CD4-positive, alpha-beta T cell (primary cell): ENCODE measurements around the gene ADGRA3. TPM values are rescaled to one million over a fixed set of nuclear protein-coding genes. Genes with fewer than 3 reads are reported as not detected.
A peak's percentile ranks its signal among the peaks of the same experiment; 100 is the strongest.

Source experiments
- ATAC-seq: fragments of 200-7000 bp; cut with Tn5 transposase; one replicate; pipeline ENCODE4 v1.10.0; 2022; ENCODE audit warnings: mild to moderate bottlenecking; ENCODE audit not compliant: poor library complexity
- CTCF ChIA-PET: fragments of 350-600 bp; sonication (Branson Sonifier 250); formaldehyde crosslinking; loops from one replicate; lab custom pipeline; 2021; ENCODE audit warnings: antibody characterized with exemption, inconsistent platforms; lab: Charles Lee
- POLR2A ChIA-PET: fragments of 350-600 bp; sonication (Branson Sonifier 250); formaldehyde crosslinking; loops from one replicate; lab custom pipeline; 2021; ENCODE audit warnings: antibody characterized with exemption, inconsistent platforms; lab: Charles Lee
- DNase-seq, 14 experiments: peaks; one replicate each; pipeline ENCODE4 v3.0.0-alpha.2; 2013 to 2020; ENCODE audit warnings: mixed read lengths in 2 of 14
- H3K27ac ChIP-seq, 2 donors: one replicate each; pipeline versions ENCODE4 v1.5.1 to v1.7.0; 2013; ENCODE audit warnings: low read length in 2 of 2, low read depth in 1 of 2, mild to moderate bottlenecking in 1 of 2
- H3K27me3 ChIP-seq, 2 experiments: 1 replicate in 1 of 2; 2 replicates in 1 of 2; pipeline versions ENCODE4 v1.6.1 to v1.7.0; 2013; ENCODE audit warnings: low read length in 2 of 2, control low read depth in 1 of 2, mild to moderate bottlenecking in 1 of 2, moderate library complexity in 1 of 2; ENCODE audit not compliant: insufficient read depth in 2 of 2, control insufficient read depth in 1 of 2
- H3K36me3 ChIP-seq: one replicate; pipeline ENCODE4 v1.6.1; 2013; ENCODE audit warnings: low read length, control low read depth; ENCODE audit not compliant: insufficient read depth
- H3K4me1 ChIP-seq: one replicate; pipeline ENCODE4 v1.6.1; 2013; ENCODE audit warnings: low read length, control low read depth; ENCODE audit not compliant: insufficient read depth
- H3K4me3 ChIP-seq: one replicate; pipeline ENCODE4 v1.5.1; 2013; ENCODE audit warnings: mild to moderate bottlenecking, low read length, moderate library complexity
- H3K9me3 ChIP-seq, 2 experiments: 1 replicate in 1 of 2; 2 replicates in 1 of 2; pipeline versions ENCODE4 v1.6.1 to v1.7.0; 2013; ENCODE audit warnings: low read length in 2 of 2, mild to moderate bottlenecking in 2 of 2, control low read depth in 1 of 2, moderate library complexity in 1 of 2; ENCODE audit not compliant: control insufficient read depth in 1 of 2, insufficient read depth in 1 of 2
- H3K27ac Mint-ChIP-seq: one replicate; pipeline ENCODE4 v1.8.0; 2020; ENCODE audit warnings: mixed read lengths
- H3K27me3 Mint-ChIP-seq: one replicate; pipeline ENCODE4 v1.8.0; 2021; ENCODE audit warnings: mixed read lengths
- H3K36me3 Mint-ChIP-seq: one replicate; pipeline ENCODE4 v1.8.0; 2021; ENCODE audit warnings: low read depth, mixed read lengths
- H3K4me1 Mint-ChIP-seq: one replicate; pipeline ENCODE4 v1.8.0; 2021; ENCODE audit warnings: low read depth, mixed read lengths
- H3K4me3 Mint-ChIP-seq: one replicate; pipeline ENCODE4 v1.8.0; 2020; ENCODE audit warnings: mild to moderate bottlenecking, mixed read lengths
- H3K9me3 Mint-ChIP-seq: one replicate; pipeline ENCODE4 v1.8.0; 2020; ENCODE audit warnings: mixed read lengths
- intact Hi-C, 2 experiments: fragments of 100-400 bp; cut with DNase I in 1 of 2; cut with micrococcal nuclease in 1 of 2; formaldehyde crosslinking; loops; one replicate each; pipeline versions ENCODE4 v1.15.1 to v1.9.0; 2023 to 2025; cut with DNase I, micrococcal nuclease
- total RNA-seq, 174 experiments: library from RNA in 2 of 174; stranded (reverse) in 2 of 174; gene quantifications; one replicate each; pipeline ENCODE4 v1.2.3 and lab custom pipeline; 2021 to 2026
- TF ChIP-seq, protein P1 (sequence below): fragments of 200-600 bp; IDR thresholded peaks from one replicate; pipeline ENCODE4 v1.8.0; 2022; ENCODE audit warnings: antibody characterized with exemption, mild to moderate bottlenecking

Gene ADGRA3
- total RNA-seq, 2 experiments from 2014 or later, result 2.2 to 3.1 TPM

DNA sequence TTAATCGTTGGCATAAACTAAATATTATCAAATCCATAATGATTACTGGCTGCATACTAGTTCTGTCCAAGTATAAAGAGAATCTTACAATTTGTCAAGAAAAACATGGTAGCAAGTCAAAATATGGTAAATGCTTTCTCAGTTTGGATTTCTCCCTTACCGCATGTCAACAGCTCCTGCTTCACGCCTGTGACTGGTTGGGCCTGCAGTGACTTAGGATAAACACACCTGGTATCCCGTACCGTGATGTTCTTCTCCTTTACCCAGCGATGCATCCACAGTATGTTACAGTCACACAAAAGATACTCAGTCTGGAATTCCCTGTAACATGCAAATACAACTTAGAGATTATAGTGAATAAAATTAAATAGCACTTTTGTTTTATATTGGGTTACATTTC, 71.1 kb downstream of the ADGRA3 start:
- ChIA-PET CTCF (no interaction called here), POLR2A (no interaction called here)
- DNase-seq (no peak), ATAC-seq (no peak)
- Histone ChIP-seq H3K4me1 (no peaks in the 10 kb centered on the region), H3K27ac (no peak overlapping the region), H3K9me3 (no peaks in the 10 kb centered on the region), H3K4me3 (no peak overlapping the region), H3K36me3 (no peaks in the 10 kb centered on the region), H3K27me3 (no peaks in the 10 kb centered on the region)
- Mint-ChIP-seq H3K27me3 (no peaks in the 10 kb centered on the region), H3K4me3 (peak overlapping the region; percentile 82), H3K36me3 (peaks cover 6% of the 10 kb centered on the region), H3K27ac (peak overlapping the region; percentile 89), H3K4me1 (peaks cover 38% of the 10 kb centered on the region), H3K9me3 (no peaks in the 10 kb centered on the region)
- TF ChIP-seq, protein P1, sequence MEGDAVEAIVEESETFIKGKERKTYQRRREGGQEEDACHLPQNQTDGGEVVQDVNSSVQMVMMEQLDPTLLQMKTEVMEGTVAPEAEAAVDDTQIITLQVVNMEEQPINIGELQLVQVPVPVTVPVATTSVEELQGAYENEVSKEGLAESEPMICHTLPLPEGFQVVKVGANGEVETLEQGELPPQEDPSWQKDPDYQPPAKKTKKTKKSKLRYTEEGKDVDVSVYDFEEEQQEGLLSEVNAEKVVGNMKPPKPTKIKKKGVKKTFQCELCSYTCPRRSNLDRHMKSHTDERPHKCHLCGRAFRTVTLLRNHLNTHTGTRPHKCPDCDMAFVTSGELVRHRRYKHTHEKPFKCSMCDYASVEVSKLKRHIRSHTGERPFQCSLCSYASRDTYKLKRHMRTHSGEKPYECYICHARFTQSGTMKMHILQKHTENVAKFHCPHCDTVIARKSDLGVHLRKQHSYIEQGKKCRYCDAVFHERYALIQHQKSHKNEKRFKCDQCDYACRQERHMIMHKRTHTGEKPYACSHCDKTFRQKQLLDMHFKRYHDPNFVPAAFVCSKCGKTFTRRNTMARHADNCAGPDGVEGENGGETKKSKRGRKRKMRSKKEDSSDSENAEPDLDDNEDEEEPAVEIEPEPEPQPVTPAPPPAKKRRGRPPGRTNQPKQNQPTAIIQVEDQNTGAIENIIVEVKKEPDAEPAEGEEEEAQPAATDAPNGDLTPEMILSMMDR, result no peak
- intact Hi-C loops, result loop anchor here in 1 of 2 experiments (10.0 kb wide), 1 partner anchor 220 kb away; no protein-coding TSS in a partner anchor

DNA sequence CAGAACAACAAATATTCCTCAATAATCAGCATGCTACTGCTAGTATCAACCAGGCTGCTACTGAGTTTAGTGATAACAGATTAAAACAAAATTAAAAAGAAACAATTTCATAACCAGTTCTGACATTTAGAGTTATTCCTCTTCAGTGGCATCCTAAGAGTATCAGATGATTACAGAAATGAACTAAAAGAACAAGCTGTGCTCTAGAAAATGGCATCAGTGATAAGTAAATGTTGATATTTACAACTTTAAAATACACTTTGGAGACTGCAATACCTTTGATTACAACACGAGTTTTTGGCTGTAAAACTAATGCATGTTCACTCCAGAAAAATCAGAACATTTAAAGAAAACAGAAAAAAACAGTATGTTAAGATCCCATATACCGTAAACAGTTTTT, 72.9 kb downstream of the ADGRA3 start:
- DNase-seq, result no peak
- no peak overlapping the region for H3K27ac ChIP-seq
- no peak overlapping the region for H3K4me3 ChIP-seq
- Mint-ChIP-seq H3K27me3 (no peaks in the 10 kb centered on the region), H3K4me3 (no peak overlapping the region), H3K27ac (no peak overlapping the region), H3K36me3 (peaks cover 6% of the 10 kb centered on the region), H3K9me3 (no peaks in the 10 kb centered on the region), H3K4me1 (peaks cover 40% of the 10 kb centered on the region)
- ChIA-PET POLR2A (no interaction called here), CTCF (no interaction called here)
- no peaks in the 10 kb centered on the region for H3K36me3 ChIP-seq
- intact Hi-C loops, result loop anchor here in 1 of 2 experiments (10.0 kb wide), 1 partner anchor 222 kb away; no protein-coding TSS in a partner anchor
- no peaks in the 10 kb centered on the region for H3K4me1 ChIP-seq
- TF ChIP-seq, protein P1, result no peak
- no peak for ATAC-seq
- no peaks in the 10 kb centered on the region for H3K27me3 ChIP-seq
- no peaks in the 10 kb centered on the region for H3K9me3 ChIP-seq

DNA sequence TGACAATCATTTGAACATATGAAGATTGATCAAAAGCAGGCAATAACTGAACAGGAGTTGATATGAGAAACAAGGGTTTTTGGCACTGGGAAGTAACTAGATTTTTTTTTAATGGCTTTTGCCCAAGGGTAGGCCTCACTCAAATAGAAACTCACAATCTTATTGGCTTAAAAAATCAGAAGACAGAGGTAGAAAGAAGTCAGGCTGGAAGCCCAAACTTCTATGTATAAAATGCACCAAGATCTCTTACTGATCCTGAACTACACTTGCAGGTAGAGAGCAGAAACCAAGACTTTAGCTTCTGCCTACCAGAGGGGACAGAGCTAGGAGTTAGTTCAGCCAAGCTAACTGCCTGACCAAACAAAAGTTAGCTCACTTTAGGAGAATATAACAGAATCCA, 74.9 kb downstream of the ADGRA3 start:
- ChIA-PET POLR2A (no interaction called here), CTCF (no interaction called here)
- Histone ChIP-seq H3K9me3 (no peaks in the 10 kb centered on the region), H3K27ac (no peak overlapping the region), H3K27me3 (no peaks in the 10 kb centered on the region), H3K36me3 (no peaks in the 10 kb centered on the region), H3K4me3 (no peak overlapping the region), H3K4me1 (no peaks in the 10 kb centered on the region)
- DNase-seq (no peak), ATAC-seq (no peak)
- intact Hi-C loops, result loop anchor here in 1 of 2 experiments (10.0 kb wide), 1 partner anchor 224 kb away; no protein-coding TSS in a partner anchor
- TF ChIP-seq, protein P1, result no peak
- peaks cover 11% of the 10 kb centered on the region for H3K36me3 Mint-ChIP-seq
- peaks cover 33% of the 10 kb centered on the region for H3K4me1 Mint-ChIP-seq
- H3K4me3 Mint-ChIP-seq, result no peak overlapping the region
- no peak overlapping the region for H3K27ac Mint-ChIP-seq
- H3K9me3 Mint-ChIP-seq, result no peaks in the 10 kb centered on the region
- H3K27me3 Mint-ChIP-seq, result no peaks in the 10 kb centered on the region
